Hematopoietic multipotent progenitor cell treated with erythropoietin and hydrocortisone succinate and interleukin-3 and kit ligand, for 4 days (in vitro differentiated cells): ENCODE data around the gene ITGB1BP1.

ENCODE experiments used
- DNase-seq: peaks from one replicate; pipeline ENCODE4 v3.0.0-alpha.2; 2015

The ITGB1BP1 gene

DNA sequence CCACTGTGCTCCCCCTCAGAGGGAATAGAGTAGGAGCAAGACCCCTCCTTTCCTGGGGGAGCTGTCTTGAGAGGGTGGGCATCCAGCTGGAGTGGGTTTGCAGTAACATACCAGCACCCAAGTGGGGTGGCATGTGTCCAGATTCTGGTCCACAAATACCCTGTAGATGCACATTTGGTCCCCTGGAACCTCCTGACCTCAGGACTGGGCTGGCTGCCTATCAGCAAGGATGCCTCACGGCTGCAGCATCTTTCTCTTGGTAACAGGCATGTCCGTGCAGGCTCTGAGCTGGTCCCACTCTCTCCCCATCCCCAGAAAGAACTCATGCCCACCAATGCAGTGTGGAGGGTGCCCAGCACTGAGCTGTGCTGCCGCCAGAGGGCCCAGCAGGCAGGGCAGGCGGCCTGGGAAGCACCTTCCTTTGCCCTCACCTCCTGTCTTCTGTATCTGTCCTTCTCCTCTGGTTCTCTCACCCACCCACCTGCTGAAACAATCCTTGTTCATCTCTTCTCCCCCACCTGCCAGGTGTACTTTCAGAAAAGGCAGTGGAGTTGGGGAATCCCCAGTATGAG, 47.4 kb downstream of the ITGB1BP1 start:
- DNase-seq: no peak

DNA sequence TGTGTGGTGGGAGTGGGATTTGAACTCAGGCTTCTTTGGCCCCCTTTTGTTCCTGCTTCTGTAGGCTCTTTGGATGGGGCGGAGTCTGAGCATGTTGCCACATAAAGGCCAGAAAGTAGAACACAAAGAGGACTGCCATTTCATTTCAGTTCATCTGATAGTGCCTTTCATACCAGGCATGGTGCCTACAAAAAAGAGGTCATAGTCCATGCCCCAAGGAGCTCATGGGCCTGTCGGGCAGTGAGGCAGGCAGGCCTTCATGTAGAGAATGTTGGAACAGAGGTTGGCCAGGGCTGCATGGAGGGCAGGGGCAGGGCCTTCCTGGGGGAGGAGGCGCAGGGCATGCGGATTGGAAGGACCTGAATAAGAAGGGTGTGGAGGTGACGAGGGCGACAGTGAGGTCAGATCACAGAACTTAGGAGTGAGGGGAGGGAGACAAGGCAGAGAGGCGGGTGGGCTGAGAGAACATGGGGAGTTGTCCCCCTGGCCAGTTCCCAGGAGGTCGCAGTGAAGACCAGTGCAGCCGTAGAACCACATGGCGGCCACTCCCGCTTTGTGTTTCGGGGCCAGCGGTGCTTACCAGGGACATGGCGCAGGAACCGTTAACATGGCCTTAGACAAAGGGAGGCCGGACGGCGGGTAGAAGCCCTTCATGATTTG, 49.1 kb downstream of the ITGB1BP1 start:
- no peak for DNase-seq

DNA sequence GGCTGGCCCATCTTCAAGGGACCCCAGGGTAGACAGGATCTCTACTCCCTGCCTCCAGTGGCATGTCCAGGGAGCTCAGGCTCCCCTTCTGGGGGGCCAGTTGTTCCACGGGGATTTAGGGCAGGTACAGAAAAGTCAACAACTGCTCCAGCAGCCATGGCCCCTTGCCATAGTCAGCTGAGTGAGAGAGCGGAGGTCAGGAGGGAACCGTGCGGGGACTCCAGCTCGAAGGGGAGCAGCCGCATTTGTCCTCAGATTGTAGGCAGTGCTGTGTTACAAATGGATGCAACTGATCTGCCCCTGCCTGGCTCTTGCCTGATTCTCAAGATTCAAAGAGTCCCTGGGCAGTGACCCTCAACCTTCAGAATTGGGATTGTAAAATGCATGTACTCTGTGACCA, 49.9 kb downstream of the ITGB1BP1 start:
- no peak for DNase-seq

DNA sequence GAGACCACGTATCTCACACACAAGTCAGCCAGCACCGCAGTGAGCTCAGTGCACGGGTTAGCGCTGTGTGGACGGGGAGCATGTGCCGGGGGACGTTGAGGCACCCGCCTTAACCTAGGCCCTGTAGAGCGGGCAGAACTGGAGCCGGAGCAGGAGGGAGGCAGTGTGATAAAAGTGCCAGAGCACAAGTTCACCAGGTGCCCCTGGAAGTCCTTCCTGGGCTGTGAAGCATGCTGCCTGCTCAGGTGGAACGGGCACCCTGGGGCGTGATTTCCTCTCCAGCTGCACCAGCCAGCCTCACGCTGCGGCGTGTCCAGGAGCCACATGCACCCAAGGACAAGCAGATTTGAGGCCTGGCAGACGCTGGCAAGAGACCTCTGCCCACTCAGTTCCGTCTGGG, 50.3 kb downstream of the ITGB1BP1 start:
- no peak for DNase-seq

DNA sequence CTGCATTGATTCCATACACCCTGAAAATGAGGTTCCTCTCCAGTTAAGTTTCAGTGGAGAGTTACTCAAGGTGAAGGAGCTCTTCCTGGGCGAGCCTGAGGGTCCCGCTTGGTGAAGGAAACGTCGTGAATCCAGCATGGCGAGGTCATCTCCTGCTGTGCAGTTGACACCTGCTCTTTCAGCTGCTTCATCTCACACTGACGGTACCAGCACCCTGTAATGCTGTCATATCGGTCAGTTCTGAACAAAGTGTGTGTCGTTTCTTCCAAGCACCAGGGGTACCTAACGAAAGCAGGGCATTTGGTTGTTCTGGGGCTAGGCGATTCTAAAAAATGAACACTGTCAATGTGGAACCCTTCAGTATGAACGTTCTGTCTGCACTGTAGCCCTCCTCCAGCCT, 52.6 kb downstream of the ITGB1BP1 start:
- DNase-seq: no peak

DNA sequence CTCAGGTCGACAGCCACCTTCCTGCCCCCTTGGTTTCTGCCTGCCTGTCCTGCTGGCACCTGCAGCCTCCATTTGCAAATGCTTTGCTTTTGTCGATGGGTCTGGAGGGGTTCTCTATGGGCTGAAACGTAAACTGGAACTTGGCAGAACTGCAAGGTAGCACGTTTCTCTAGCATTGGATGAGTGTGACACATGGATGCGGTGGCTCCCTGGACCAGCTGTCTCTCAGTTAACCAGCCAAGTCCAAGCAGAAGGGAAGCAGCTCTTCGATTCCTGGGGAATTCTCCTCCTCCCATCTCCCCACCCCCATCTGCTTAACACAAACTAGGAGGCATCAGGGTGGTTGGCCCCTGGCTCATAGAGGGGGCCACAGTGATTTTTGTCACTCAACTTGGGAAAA, 57.3 kb downstream of the ITGB1BP1 start:
- DNase-seq: no peak

DNA sequence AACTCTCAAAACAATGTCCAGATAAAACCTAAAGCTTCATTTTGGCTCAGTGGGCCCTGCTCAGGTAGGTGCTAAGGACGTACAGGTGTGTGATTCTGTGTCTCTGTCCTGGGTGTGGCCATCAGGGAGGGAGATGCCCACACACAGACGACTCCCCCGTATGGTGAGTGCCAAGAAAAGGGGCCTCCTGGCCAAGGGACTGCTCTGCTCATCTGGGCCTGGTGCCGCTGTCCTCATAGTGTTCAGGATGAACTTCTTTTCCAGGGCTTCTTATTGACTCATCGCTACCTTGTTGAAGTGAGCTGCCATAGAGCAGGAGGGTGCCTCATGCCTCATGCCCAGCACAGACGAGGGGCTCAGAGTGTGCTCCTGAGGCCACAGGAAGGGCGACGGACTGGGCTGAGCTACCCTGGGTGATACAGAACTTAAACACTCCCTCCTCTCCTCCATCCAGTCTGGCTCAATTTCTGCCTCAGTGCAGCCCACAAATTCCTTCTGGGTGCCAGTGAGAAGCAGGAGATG, 57.8 kb downstream of the ITGB1BP1 start:
- DNase-seq: no peak

DNA sequence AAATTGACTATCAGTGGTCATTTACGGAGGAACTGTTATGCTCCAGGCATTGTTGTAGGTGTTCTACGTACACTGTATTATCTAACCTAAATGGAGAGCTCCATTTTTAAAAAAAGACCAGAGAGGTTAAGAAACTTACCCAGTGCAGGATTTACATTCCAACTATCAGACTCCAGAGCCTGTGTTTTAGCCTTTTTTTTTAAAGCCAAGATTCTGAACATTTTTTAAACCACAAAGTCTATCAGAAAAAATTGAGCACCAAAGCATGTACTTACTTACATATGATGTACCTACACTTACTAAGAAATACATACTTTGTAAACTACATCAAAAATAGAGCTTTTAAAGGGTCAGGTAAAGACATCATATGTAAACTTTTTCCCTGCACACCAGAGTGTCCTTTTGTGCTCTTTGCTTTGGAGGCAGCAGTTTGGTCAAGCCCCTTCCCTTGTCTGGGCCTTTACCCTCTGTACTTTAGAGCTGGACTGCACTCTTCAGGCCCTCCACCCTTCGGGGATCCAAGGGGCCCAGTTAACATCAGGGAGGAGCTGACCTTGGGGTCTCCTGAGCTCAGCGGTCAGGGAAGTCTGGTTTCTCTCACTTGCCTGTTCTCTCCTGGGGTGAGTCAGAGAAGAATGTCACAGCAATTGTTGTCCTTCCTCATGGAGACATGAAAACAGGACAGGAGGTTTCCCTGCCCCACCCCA, 58.4 kb downstream of the ITGB1BP1 start:
- DNase-seq: no peak

DNA sequence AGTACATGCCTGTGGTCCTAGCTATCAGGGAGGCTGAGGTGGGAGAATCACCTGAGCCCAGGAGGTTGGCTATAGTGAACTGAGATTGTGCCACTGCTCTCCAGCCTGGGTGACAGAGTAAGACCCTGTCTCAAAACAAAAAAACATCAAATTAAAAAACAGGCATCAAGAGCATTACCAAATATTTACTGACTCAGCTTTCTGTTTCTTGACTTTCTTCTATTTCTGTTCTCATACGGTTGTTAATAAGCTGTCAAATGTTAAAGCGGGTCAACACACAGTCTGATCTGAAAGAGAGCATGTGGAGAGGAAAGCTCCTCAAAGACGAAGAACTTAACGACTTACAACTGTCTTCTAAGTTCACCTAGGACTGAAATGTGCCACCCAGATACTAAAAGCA, 59.0 kb downstream of the ITGB1BP1 start:
- no peak for DNase-seq

DNA sequence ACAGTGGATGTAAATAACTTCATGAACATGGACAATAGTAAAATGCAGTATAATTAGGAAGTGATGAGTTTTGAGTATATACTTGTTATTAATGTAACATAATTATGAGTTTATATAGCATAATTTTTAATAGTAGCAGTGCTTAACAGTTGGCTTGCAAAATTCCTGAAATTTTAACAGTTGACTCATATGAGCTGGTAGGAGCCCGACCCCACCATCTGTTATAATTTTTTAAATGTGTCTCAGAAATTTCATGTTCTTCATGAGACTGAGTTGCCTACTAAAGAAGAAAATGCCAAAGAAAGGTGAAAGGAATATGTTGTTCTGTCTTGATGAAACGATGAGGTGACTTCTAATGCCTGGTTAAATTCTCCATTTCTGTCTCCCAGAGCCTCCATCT, 62.6 kb downstream of the ITGB1BP1 start:
- no peak for DNase-seq

DNA sequence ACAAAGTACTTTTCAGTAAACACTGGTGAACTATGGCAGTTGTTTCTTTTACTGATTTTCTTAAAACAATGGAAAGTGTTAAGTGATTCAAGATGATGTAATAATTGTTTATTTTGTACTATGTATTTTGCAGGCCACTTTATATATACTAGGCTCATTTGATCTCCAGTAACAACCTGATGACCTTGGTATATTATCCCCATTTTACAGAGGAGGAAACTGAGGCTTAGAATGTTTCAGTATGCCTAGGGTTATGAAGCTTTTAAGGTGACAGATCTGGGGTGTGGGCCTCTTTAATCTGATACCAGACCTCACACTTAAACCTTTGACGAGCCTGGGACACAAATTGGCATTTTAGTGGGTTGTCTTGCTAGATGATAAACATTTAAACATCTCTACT, 63.2 kb downstream of the ITGB1BP1 start:
- DNase-seq: no peak

DNA sequence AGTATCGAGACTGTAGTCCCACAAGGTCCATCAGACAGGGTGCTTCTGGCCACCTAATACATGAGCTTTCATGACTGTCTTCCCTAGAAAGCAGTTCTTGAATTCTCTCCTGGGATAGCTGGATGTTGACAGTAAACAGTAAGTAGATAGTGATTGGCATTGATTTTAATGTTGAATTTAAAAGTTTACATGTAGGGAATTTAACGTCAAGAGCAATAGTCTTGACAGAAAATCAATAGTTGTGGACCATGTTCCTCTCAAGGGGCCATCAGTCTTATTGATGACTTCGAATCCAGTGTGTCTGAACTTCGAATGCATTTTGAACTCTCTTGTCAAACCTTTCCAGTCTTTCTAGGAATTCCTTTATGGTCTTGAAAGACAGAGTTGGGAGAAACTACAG, 63.9 kb downstream of the ITGB1BP1 start:
- no peak for DNase-seq

DNA sequence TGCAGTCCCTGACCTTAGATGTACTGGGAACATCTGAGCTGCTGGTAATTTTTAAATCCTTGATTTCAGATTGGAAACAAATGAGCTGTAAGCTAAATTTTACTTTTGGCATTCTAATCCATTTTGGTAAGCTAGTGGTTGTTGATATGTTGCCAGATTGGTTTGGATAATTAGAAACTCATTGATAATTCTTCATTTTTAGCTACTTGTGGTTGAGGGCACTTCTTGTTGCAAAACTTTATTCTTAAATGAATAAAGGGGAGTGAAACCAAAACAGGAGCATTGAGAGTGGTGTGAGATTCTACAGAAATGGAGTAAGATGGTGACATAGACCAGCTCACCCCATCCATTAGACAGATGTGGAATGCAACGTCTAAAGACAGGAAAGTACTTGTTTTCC, 64.5 kb downstream of the ITGB1BP1 start:
- DNase-seq: no peak

DNA sequence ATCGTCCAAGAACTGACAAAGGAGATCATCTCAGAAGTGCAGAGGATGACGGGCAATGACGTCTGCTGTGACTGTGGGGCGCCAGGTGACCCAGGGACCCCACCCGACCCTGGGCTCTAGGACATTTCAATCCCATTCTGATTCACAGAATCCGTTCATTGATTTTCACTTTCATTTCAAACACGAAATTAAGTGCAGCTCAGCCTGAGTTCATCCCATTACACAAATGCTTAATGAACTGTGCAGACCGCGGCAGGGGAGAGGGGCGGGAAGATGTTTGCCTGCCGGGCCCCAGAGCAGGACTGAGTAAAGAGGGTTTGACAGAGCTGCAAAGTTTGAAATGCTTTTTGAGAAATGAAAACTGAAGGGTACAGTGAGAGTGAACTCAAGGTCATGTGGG, 67.1 kb downstream of the ITGB1BP1 start:
- no peak for DNase-seq

DNA sequence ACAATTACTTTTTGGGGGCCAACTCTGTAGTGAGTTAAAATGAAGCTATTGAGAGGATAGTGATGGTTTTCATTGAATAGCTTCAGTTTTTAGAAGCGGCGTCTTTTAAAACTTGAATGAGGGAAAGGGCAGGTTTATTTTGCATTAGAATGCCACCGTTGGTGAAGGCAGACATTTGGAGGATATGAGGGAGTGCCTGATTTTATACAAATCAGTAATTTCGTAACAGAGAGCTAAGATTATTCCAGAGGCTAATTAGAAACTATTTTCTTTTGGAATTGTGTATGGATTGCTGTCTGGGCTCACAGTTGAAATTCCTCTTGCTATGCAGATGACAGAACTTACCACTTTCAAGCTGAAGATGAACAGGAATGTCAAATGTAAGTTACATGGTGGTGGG, 67.6 kb downstream of the ITGB1BP1 start:
- DNase-seq: no peak

DNA sequence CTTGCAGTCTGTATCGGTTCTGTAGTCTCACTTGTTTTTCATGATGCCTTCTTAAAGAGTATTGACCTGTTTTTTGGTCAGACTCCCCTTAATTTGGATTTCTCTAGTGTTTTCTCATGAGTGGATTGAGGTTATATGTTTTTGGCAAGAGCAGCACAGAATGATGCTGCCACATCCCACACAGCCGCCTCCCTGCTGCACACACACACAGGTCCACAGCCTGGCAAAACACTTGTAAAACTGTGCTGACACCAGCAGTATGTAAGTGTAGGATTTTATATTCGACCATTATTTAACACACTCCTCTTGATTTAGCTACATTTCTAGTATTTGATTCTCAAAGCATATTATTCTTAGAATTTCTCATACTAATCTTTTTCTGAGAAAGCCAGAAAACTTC, 68.1 kb downstream of the ITGB1BP1 start:
- DNase-seq: no peak

DNA sequence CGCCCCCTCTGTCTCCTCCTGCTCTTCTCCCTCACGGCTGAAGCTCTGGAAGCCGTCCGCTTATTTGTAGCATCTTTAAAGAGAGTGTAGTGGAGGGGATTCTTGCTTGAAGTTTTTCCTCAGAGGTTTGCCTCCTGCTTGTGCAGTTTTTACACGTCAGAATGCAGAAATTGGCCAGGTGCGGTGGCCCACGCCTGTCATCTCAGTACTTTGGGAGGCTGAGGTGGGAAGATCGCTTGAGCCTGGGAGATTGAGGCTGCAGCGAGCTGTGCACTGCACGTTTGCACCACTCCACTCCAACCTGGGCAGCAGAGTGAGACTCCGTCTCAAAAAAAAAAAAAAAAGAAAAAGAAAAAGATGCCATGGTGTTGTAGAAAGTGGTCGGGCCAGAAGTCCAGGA, 69.0 kb downstream of the ITGB1BP1 start:
- DNase-seq: no peak
